Stimulated activated naive CD8-positive, alpha-beta T cell treated with anti-CD3 and anti-CD28 coated beads, Interleukin-15, Interleukin-2, amounts not matched to agents 100 U/mL and 50 U/mL, for 24 hours (primary cell): ENCODE data around the gene MUC16.
"Not testable (repeated sequence)": the region's sequence is repeated elsewhere in the genome, so short reads cannot be mapped to it uniquely, and the experiment has no call there.

ENCODE experiments used
- ATAC-seq: fragments of 150-1000 bp; cut with Tn5 transposase; one replicate; pipeline ENCODE4 v1.10.0; 2021
- DNase-seq: peaks from one replicate; pipeline ENCODE4 v3.0.0; 2021

Gene MUC16

GRCh38 chr19:9009935-9010651, at the start of gene MUC16:
MUC16 (minus strand) TSS chr19:9010409.
- DNase-seq (no peak), ATAC-seq (no peak)

- no peak for ATAC-seq
- no peak for DNase-seq
Measured at GRCh38 chr19:9058905-9059667, 48.9 kb upstream of the MUC16 start.

GRCh38 chr19:9057505-9058258, 47.5 kb upstream of the MUC16 start:
- no peak for DNase-seq
- ATAC-seq: no peak

- not testable (repeated sequence) for DNase-seq, ATAC-seq
Measured at GRCh38 chr19:9056131-9056530, 45.9 kb upstream of the MUC16 start.

- DNase-seq (no peak), ATAC-seq (no peak)
Measured at GRCh38 chr19:9054765-9055164, 44.6 kb upstream of the MUC16 start.

- no peak for DNase-seq
- ATAC-seq: no peak
Measured at GRCh38 chr19:9054207-9054606, 44.0 kb upstream of the MUC16 start.

GRCh38 chr19:9053674-9054073, 43.5 kb upstream of the MUC16 start:
- ATAC-seq, DNase-seq: not testable (repeated sequence)

- DNase-seq: no peak
- no peak for ATAC-seq
Measured at GRCh38 chr19:9052894-9053293, 42.7 kb upstream of the MUC16 start.

- DNase-seq (no peak), ATAC-seq (no peak)
Measured at GRCh38 chr19:9046694-9047093, 36.5 kb upstream of the MUC16 start.

GRCh38 chr19:9044449-9044848, 34.2 kb upstream of the MUC16 start:
- ATAC-seq (no peak), DNase-seq (no peak)

GRCh38 chr19:9043524-9043923, 33.3 kb upstream of the MUC16 start:
- no peak for DNase-seq

GRCh38 chr19:9041023-9041422, 30.8 kb upstream of the MUC16 start:
- ATAC-seq (no peak), DNase-seq (no peak)

More at GRCh38 chr19:9043524-9043923, 33.3 kb upstream of the MUC16 start:
- no peak for ATAC-seq

GRCh38 chr19:9040131-9040530, 29.9 kb upstream of the MUC16 start:
- no peak for ATAC-seq

GRCh38 chr19:9039728-9040127, 29.5 kb upstream of the MUC16 start:
- no peak for ATAC-seq

More at GRCh38 chr19:9040131-9040530, 29.9 kb upstream of the MUC16 start:
- DNase-seq: no peak

GRCh38 chr19:9037400-9038062, 27.3 kb upstream of the MUC16 start:
- DNase-seq: no peak
- no peak for ATAC-seq

More at GRCh38 chr19:9039728-9040127, 29.5 kb upstream of the MUC16 start:
- DNase-seq: no peak

- ATAC-seq: no peak
- DNase-seq: no peak
Measured at GRCh38 chr19:9032136-9032631, 22.0 kb upstream of the MUC16 start.

GRCh38 chr19:9018163-9018875, 8.1 kb upstream of the MUC16 start:
- DNase-seq: no peak
- ATAC-seq: no peak

GRCh38 chr19:9014803-9015202, 4.6 kb upstream of the MUC16 start:
- ATAC-seq (no peak), DNase-seq (no peak)

GRCh38 chr19:9013988-9014387, 3.8 kb upstream of the MUC16 start:
- ATAC-seq (no peak), DNase-seq (no peak)

- DNase-seq (no peak), ATAC-seq (no peak)
Measured at GRCh38 chr19:9011875-9012274, 1.7 kb upstream of the MUC16 start.

- no peak for ATAC-seq
- DNase-seq: no peak
Measured at GRCh38 chr19:9010693-9011092, 484 bp upstream of the MUC16 start.
